DOHH2 (cell line): ENCODE measurements around the gene RIMS1.

Experiments used
- CTCF ChIP-seq: fragments of 200-600 bp; sonication (generic); IDR thresholded peaks from one replicate; pipeline ENCODE4 v1.5.1; 2014; ENCODE audit warnings: antibody characterized with exemption, mild to moderate bottlenecking, low read depth, low read length; ENCODE audit not compliant: poor library complexity, severe bottlenecking
- EZH2phosphoT487 ChIP-seq: fragments of 200-600 bp; sonication (generic); IDR thresholded peaks from 2 replicates; pipeline ENCODE4 v1.6.1; 2017; ENCODE audit warnings: borderline replicate concordance, mild to moderate bottlenecking, antibody characterized with exemption, low read length, moderate library complexity, mixed read lengths

- TF ChIP-seq CTCF: peak; percentile 59
- no peak for TF ChIP-seq EZH2phosphoT487
Observed at GRCh38 chr6:72218125-72218524, 331.8 kb downstream of the RIMS1 start.
